ENCODE results near the gene XCL1. TPM values are rescaled to one million over a fixed set of nuclear protein-coding genes. Genes with fewer than 3 reads are reported as not detected.

XCL1 gene
- total and polyA plus RNA-seq, 4 donors, result 0.12 to 0.17 TPM; not detected in 2

GRCh38 chr1:168550971-168551370 is 25.4 kb upstream of the XCL1 start:
- no peak overlapping the region for H3K27ac ChIP-seq (ENCODE audit: low read depth, low read length)
- no peaks in the 10 kb centered on the region for H3K4me1 ChIP-seq (ENCODE audit: control insufficient read depth, insufficient read depth, low read length)
- H3K27me3 ChIP-seq (ENCODE audit: control insufficient read depth, insufficient read depth, low read length), result no peaks in the 10 kb centered on the region
- 92% methylated on average over 1 of the region's 1 CpG for WGBS (ENCODE audit: insufficient coverage)
- no peak overlapping the region for H3K4me3 ChIP-seq (ENCODE audit: low read depth, low read length)
- no peaks in the 10 kb centered on the region for H3K36me3 ChIP-seq (ENCODE audit: control insufficient read depth, insufficient read depth, low read length)
- no peaks in the 10 kb centered on the region for H3K9me3 ChIP-seq (ENCODE audit: control insufficient read depth, insufficient read depth, low read length)
- DNase-seq (ENCODE audit: low read depth in 4 of 6, low spot score in 6 of 6), result no peak

DNA sequence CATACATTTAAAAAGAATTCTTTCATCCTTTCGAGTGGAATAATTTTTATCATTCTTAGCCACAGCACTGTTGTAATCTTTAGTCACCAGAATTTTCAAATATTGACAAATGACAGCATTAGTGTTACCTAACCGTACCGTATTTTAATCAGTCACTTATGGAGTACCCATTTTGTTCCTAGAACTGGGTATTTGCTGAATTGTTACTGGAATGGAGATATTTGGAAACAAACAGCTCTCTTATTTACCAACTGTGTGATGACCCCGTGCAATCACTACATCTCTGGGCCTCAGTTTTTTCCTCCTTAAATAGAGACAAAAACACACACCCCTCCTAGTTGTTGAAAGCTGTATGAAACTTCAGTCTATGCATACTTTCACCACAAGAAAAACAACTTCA is 24.7 kb upstream of the XCL1 start:
- Histone ChIP-seq H3K4me3 (ENCODE audit: low read depth, low read length) (no peak overlapping the region), H3K27me3 (ENCODE audit: control insufficient read depth, insufficient read depth, low read length) (no peaks in the 10 kb centered on the region), H3K27ac (ENCODE audit: low read depth, low read length) (no peak overlapping the region), H3K36me3 (ENCODE audit: control insufficient read depth, insufficient read depth, low read length) (no peaks in the 10 kb centered on the region), H3K4me1 (ENCODE audit: control insufficient read depth, insufficient read depth, low read length) (no peaks in the 10 kb centered on the region), H3K9me3 (ENCODE audit: control insufficient read depth, insufficient read depth, low read length) (no peaks in the 10 kb centered on the region)
- no peak for DNase-seq (ENCODE audit: low read depth in 4 of 6, low spot score in 6 of 6)
- WGBS (ENCODE audit: insufficient coverage), result no CpG with 5 or more reads among the region's 4 CpGs

DNA sequence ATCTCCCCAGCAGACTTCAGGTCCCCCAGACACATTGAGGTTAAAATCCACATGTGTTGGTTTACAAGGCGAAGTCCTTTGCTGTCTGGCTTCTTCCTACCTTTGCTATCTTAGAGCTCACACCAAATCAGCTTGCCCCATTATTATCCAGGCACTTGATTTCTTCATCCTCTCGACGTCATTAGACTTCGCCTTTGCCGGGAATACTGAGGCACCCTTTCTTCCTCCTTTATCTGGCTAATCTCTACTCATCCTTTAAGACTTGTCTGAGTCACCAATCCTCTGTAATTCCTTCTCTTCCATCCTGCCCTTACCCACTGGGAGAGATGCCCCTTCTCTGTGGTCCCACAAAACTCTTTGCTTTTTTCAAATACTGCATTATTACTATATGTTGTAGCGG is 23.4 kb upstream of the XCL1 start:
- Histone ChIP-seq H3K9me3 (ENCODE audit: control insufficient read depth, insufficient read depth, low read length) (no peaks in the 10 kb centered on the region), H3K36me3 (ENCODE audit: control insufficient read depth, insufficient read depth, low read length) (no peaks in the 10 kb centered on the region), H3K27ac (ENCODE audit: low read depth, low read length) (no peak overlapping the region), H3K27me3 (ENCODE audit: control insufficient read depth, insufficient read depth, low read length) (no peaks in the 10 kb centered on the region), H3K4me3 (ENCODE audit: low read depth, low read length) (no peak overlapping the region), H3K4me1 (ENCODE audit: control insufficient read depth, insufficient read depth, low read length) (no peaks in the 10 kb centered on the region)
- 97% methylated on average over 5 of the region's 6 CpGs for WGBS (ENCODE audit: insufficient coverage)
- no peak for DNase-seq (ENCODE audit: low read depth in 4 of 6, low spot score in 6 of 6)

- Histone ChIP-seq H3K36me3 (ENCODE audit: control insufficient read depth, insufficient read depth, low read length) (no peaks in the 10 kb centered on the region), H3K4me1 (ENCODE audit: control insufficient read depth, insufficient read depth, low read length) (no peaks in the 10 kb centered on the region), H3K27me3 (ENCODE audit: control insufficient read depth, insufficient read depth, low read length) (no peaks in the 10 kb centered on the region), H3K4me3 (ENCODE audit: low read depth, low read length) (no peak overlapping the region), H3K9me3 (ENCODE audit: control insufficient read depth, insufficient read depth, low read length) (no peaks in the 10 kb centered on the region), H3K27ac (ENCODE audit: low read depth, low read length) (no peak overlapping the region)
- 89% methylated on average over 2 of the region's 5 CpGs for WGBS (ENCODE audit: insufficient coverage)
- DNase-seq (ENCODE audit: low read depth in 4 of 6, low spot score in 6 of 6), result no peak
Observed at GRCh38 chr1:168553680-168554553, 22.5 kb upstream of the XCL1 start.

GRCh38 chr1:168554603-168555483 is 21.6 kb upstream of the XCL1 start:
- DNase-seq (ENCODE audit: low read depth in 4 of 6, low spot score in 6 of 6), result no peak
- no peaks in the 10 kb centered on the region for H3K9me3 ChIP-seq (ENCODE audit: control insufficient read depth, insufficient read depth, low read length)
- WGBS (ENCODE audit: insufficient coverage), result 87% methylated on average over 4 of the region's 5 CpGs
- H3K4me3 ChIP-seq (ENCODE audit: low read depth, low read length), result no peak overlapping the region
- H3K27me3 ChIP-seq (ENCODE audit: control insufficient read depth, insufficient read depth, low read length), result no peaks in the 10 kb centered on the region
- H3K4me1 ChIP-seq (ENCODE audit: control insufficient read depth, insufficient read depth, low read length), result no peaks in the 10 kb centered on the region
- H3K36me3 ChIP-seq (ENCODE audit: control insufficient read depth, insufficient read depth, low read length), result no peaks in the 10 kb centered on the region
- H3K27ac ChIP-seq (ENCODE audit: low read depth, low read length), result no peak overlapping the region

DNA sequence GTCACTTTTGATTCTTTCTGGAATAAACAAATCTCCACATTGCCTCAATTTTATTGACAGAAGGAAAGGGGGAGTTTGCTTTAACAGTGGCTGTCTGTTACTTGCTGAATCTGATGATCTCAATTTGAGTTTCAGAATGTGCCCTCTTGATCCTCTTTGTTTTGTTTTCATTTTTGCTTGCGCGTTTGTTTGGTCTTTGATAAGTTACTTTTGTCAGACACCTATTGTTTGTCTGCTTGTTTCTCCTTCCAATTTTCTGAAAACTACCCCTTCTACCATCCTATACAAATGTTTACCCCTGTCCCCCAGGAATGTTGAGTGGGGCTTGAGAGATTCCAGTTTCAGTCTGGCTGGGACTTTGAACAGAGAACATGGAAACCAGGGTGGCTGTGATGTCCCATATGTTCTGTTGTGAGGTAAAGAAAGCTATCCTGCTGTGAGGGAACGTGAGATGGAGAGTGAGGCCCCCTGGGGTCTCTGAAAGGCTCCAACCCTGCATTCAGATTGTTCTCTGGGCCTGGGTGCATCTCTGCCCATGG is 20.8 kb upstream of the XCL1 start:
- Histone ChIP-seq H3K9me3 (ENCODE audit: control insufficient read depth, insufficient read depth, low read length) (no peaks in the 10 kb centered on the region), H3K4me3 (ENCODE audit: low read depth, low read length) (no peak overlapping the region), H3K36me3 (ENCODE audit: control insufficient read depth, insufficient read depth, low read length) (no peaks in the 10 kb centered on the region), H3K4me1 (ENCODE audit: control insufficient read depth, insufficient read depth, low read length) (no peaks in the 10 kb centered on the region), H3K27me3 (ENCODE audit: control insufficient read depth, insufficient read depth, low read length) (no peaks in the 10 kb centered on the region), H3K27ac (ENCODE audit: low read depth, low read length) (no peak overlapping the region)
- 29% methylated on average over 1 of the region's 3 CpGs for WGBS (ENCODE audit: insufficient coverage)
- no peak for DNase-seq (ENCODE audit: low read depth in 4 of 6, low spot score in 6 of 6)

DNA sequence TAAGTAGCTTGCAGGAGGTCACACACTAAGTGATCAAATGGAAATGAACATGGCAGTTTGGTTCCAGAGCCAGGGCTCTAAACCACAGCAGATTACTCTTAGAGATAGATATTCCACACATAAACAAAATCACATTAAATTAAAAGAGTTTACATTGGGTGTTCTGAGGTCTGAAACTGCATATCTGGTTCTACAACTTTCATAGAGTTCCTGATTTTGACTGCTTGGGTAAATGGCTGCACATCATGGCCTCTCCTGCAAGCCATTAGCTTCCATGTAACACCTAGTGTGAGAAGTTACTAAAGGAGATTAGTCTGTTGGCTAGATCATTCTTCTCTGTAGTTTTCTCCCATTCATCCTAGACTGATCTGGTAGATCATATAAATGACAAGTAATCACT is 19.8 kb upstream of the XCL1 start:
- Histone ChIP-seq H3K9me3 (ENCODE audit: control insufficient read depth, insufficient read depth, low read length) (no peaks in the 10 kb centered on the region), H3K4me3 (ENCODE audit: low read depth, low read length) (no peak overlapping the region), H3K27me3 (ENCODE audit: control insufficient read depth, insufficient read depth, low read length) (no peaks in the 10 kb centered on the region), H3K27ac (ENCODE audit: low read depth, low read length) (no peak overlapping the region), H3K36me3 (ENCODE audit: control insufficient read depth, insufficient read depth, low read length) (no peaks in the 10 kb centered on the region), H3K4me1 (ENCODE audit: control insufficient read depth, insufficient read depth, low read length) (no peaks in the 10 kb centered on the region)
- no peak for DNase-seq (ENCODE audit: low read depth in 4 of 6, low spot score in 6 of 6)

- Histone ChIP-seq H3K36me3 (ENCODE audit: control insufficient read depth, insufficient read depth, low read length) (no peaks in the 10 kb centered on the region), H3K27me3 (ENCODE audit: control insufficient read depth, insufficient read depth, low read length) (no peaks in the 10 kb centered on the region), H3K4me3 (ENCODE audit: low read depth, low read length) (no peak overlapping the region), H3K4me1 (ENCODE audit: control insufficient read depth, insufficient read depth, low read length) (no peaks in the 10 kb centered on the region), H3K27ac (ENCODE audit: low read depth, low read length) (no peak overlapping the region), H3K9me3 (ENCODE audit: control insufficient read depth, insufficient read depth, low read length) (no peaks in the 10 kb centered on the region)
- no peak for DNase-seq (ENCODE audit: low read depth in 4 of 6, low spot score in 6 of 6)
Observed at GRCh38 chr1:168560370-168560769, 16.0 kb upstream of the XCL1 start.

- DNase-seq (ENCODE audit: low read depth in 4 of 6, low spot score in 6 of 6), result no peak
- no peaks in the 10 kb centered on the region for H3K36me3 ChIP-seq (ENCODE audit: control insufficient read depth, insufficient read depth, low read length)
- no peak overlapping the region for H3K27ac ChIP-seq (ENCODE audit: low read depth, low read length)
- H3K4me3 ChIP-seq (ENCODE audit: low read depth, low read length), result no peak overlapping the region
- no CpG with 5 or more reads among the region's 2 CpGs for WGBS (ENCODE audit: insufficient coverage)
- H3K4me1 ChIP-seq (ENCODE audit: control insufficient read depth, insufficient read depth, low read length), result no peaks in the 10 kb centered on the region
- H3K27me3 ChIP-seq (ENCODE audit: control insufficient read depth, insufficient read depth, low read length), result no peaks in the 10 kb centered on the region
- H3K9me3 ChIP-seq (ENCODE audit: control insufficient read depth, insufficient read depth, low read length), result no peaks in the 10 kb centered on the region
Observed at GRCh38 chr1:168561989-168562388, 14.4 kb upstream of the XCL1 start.
